A549 (cell line): ENCODE measurements around the gene SSX2IP. TPM values are rescaled to one million over a fixed set of nuclear protein-coding genes. Genes with fewer than 3 reads are reported as not detected.

Experiments used
- ATAC-seq, 2 experiments: fragments of 200-7000 bp in 1 of 2; fragments of >200 bp in 1 of 2; cut with Nextera tagmentation in 1 of 2; cut with Tn5 transposase in 1 of 2; 3 replicates each; pipeline versions ENCODE4 v1.8.0 to v1.9.1; 2018 to 2020; ENCODE audit warnings: mild to moderate bottlenecking in 1 of 2, moderate library complexity in 1 of 2
- CTCF ChIA-PET: fragments of 300-600 bp; sonication (Branson Sonifier 250); formaldehyde crosslinking; extraction: SDS; loops from one replicate; lab custom pipeline; 2021; ENCODE audit warnings: antibody characterized with exemption, inconsistent platforms; lab: Yijun Ruan, JAX
- POLR2A ChIA-PET: fragments of 350-600 bp; formaldehyde crosslinking; extraction: SDS; loops from one replicate; lab custom pipeline; 2021; ENCODE audit warnings: antibody characterized with exemption, inconsistent platforms; lab: Yijun Ruan, JAX
- DNase-seq, 2 experiments: peaks; one replicate each; pipeline versions ENCODE4 v3.0.0 to v3.0.0-alpha.2; 2011 to 2016; ENCODE audit warnings: low read depth in 1 of 2, low spot score in 1 of 2
- FAIRE-seq: peaks from 2 replicates; lab custom pipeline; 2011; peaks lifted over from hg19 to GRCh38; lab: Jason Lieb, UNC
- H3K27ac ChIP-seq, 2 experiments: fragments of >200 bp; sonication (Bioruptor Twin); formaldehyde crosslinking; 3 replicates each; pipeline ENCODE4 v1.5.1; 2016 to 2017
- H3K4me1 ChIP-seq: fragments of >200 bp; sonication (Bioruptor Twin); formaldehyde crosslinking; 3 replicates; pipeline ENCODE4 v1.6.1; 2016
- H3K4me2 ChIP-seq: fragments of >200 bp; sonication (Bioruptor Twin); formaldehyde crosslinking; 3 replicates; pipeline ENCODE4 v1.6.1; 2016
- H3K4me3 ChIP-seq: fragments of >200 bp; sonication (Bioruptor Twin); formaldehyde crosslinking; 3 replicates; pipeline ENCODE4 v1.5.1; 2016
- H3K9me3 ChIP-seq: fragments of >200 bp; sonication (Bioruptor Twin); formaldehyde crosslinking; 3 replicates; pipeline ENCODE4 v1.6.1; 2016
- BHLHE40 ChIP-seq: IDR thresholded peaks from 2 replicates; pipeline ENCODE4 v1.6.1; 2012; ENCODE audit warnings: low read depth, low read length, inconsistent platforms
- CBX2 ChIP-seq: fragments of 200-600 bp; sonication (generic); IDR thresholded peaks from 2 replicates; pipeline ENCODE4 v1.6.1; 2016; ENCODE audit warnings: low read depth, mild to moderate bottlenecking, borderline replicate concordance
- CBX8 ChIP-seq: fragments of 200-600 bp; sonication (generic); IDR thresholded peaks from 2 replicates; pipeline ENCODE4 v1.6.1; 2016
- CEBPB ChIP-seq, 2 experiments: fragments of >200 bp in 1 of 2; sonication (Bioruptor Twin) in 1 of 2; formaldehyde crosslinking in 1 of 2; IDR thresholded peaks; 2 replicates each; pipeline ENCODE4 v1.6.1; 2012 to 2016
- CHD2 ChIP-seq: fragments of 150-350 bp; IDR thresholded peaks from 2 replicates; pipeline ENCODE4 v1.6.1; 2014; ENCODE audit warnings: low read length; ENCODE audit not compliant: partially characterized antibody
- EHMT2 ChIP-seq: fragments of 200-600 bp; sonication (generic); IDR thresholded peaks from 2 replicates; pipeline ENCODE4 v1.6.1; 2016; ENCODE audit warnings: antibody characterized with exemption, low read depth, mild to moderate bottlenecking, moderate library complexity
- FOSL2 ChIP-seq, 2 experiments: fragments of 450-650 bp in 1 of 2; fragments of >200 bp in 1 of 2; sonication (Bioruptor Twin) in 1 of 2; formaldehyde crosslinking; IDR thresholded peaks; 2 replicates each; pipeline versions ENCODE4 v1.5.0 to v1.6.1; 2016 to 2020; ENCODE audit warnings: mild to moderate bottlenecking in 1 of 2, moderate library complexity in 1 of 2
- GATA3 ChIP-seq: IDR thresholded peaks from 2 replicates; pipeline ENCODE4 v1.6.1; 2012; ENCODE audit warnings: borderline replicate concordance
- HDAC2 ChIP-seq: fragments of 200-600 bp; sonication (generic); IDR thresholded peaks from 2 replicates; pipeline ENCODE4 v1.6.1; 2016
- HEYL ChIP-seq: fragments of 250-450 bp; sonication (Bioruptor Pico); IDR thresholded peaks from 2 replicates; pipeline ENCODE4 v1.8.0; 2021; ENCODE audit warnings: mild to moderate bottlenecking, moderate library complexity
- JUNB ChIP-seq: fragments of >200 bp; sonication (Bioruptor Twin); formaldehyde crosslinking; IDR thresholded peaks from 2 replicates; pipeline ENCODE4 v1.6.1; 2016
- KDM1A ChIP-seq: fragments of 200-600 bp; sonication (generic); IDR thresholded peaks from 2 replicates; pipeline ENCODE4 v1.6.1; 2016; ENCODE audit warnings: low read depth, mild to moderate bottlenecking
- KDM5A ChIP-seq: fragments of 200-600 bp; sonication (generic); IDR thresholded peaks from 2 replicates; pipeline ENCODE4 v1.6.1; 2016; ENCODE audit warnings: antibody characterized with exemption, mild to moderate bottlenecking
- MAFK ChIP-seq: fragments of 450-650 bp; IDR thresholded peaks from 2 replicates; pipeline ENCODE4 v1.6.1; 2014; ENCODE audit not compliant: partially characterized antibody
- NFE2L2 ChIP-seq: fragments of 150-350 bp; conservative IDR thresholded peaks from 2 replicates; pipeline ENCODE4 v1.6.1; 2014; ENCODE audit warnings: low read length
- NR3C1 ChIP-seq: fragments of >200 bp; sonication (Bioruptor Twin); formaldehyde crosslinking; IDR thresholded peaks from 3 replicates; pipeline ENCODE4 v1.6.1; 2017
- RFX5 ChIP-seq: fragments of 450-650 bp; IDR thresholded peaks from 2 replicates; pipeline ENCODE4 v1.7.1; 2014; ENCODE audit warnings: antibody characterized with exemption, mild to moderate bottlenecking, moderate library complexity
- SREBF2 ChIP-seq: fragments of 450-650 bp; IDR thresholded peaks from 2 replicates; pipeline ENCODE4 v1.6.1; 2014; ENCODE audit warnings: mild to moderate bottlenecking, moderate library complexity
- TP53 ChIP-seq: fragments of 250-450 bp; sonication (Bioruptor Pico); IDR thresholded peaks from 2 replicates; pipeline ENCODE4 v1.5.0; 2021; ENCODE audit warnings: mild to moderate bottlenecking, moderate library complexity
- ZSCAN20 ChIP-seq: fragments of 250-450 bp; sonication (Bioruptor Pico); IDR thresholded peaks from 2 replicates; pipeline ENCODE4 v1.8.0; 2022; ENCODE audit warnings: mild to moderate bottlenecking, moderate library complexity
- WGBS: methylation state at CpG from one replicate; pipeline ENCODE4 v1.1.6; 2017; ENCODE audit errors: missing lambda C conversion rate; 5-methylcytosine and 5-hydroxymethylcytosine counted together
- polyA plus RNA-seq, 4 experiments: library from polyadenylated mRNA; depleted of rRNA in 3 of 4; stranded (reverse); fragments of >200 nt; fragmentation: RNase III in 1 of 4; extraction: RNeasy Plus Mini Kit Qiagen cat#74134 plus additional on column Dnase treatment in 1 of 4; gene quantifications; 2 replicates in 3 of 4; 3 replicates in 1 of 4; pipeline ENCODE4 v1.2.3, GENCODE V29; 2011 to 2017
- TF ChIP-seq, protein P1 (sequence below): fragments of 450-650 bp; IDR thresholded peaks from 2 replicates; pipeline ENCODE4 v1.6.1; 2014; ENCODE audit warnings: antibody characterized with exemption
- TF ChIP-seq, protein P2 (sequence below): IDR thresholded peaks from 2 replicates; pipeline ENCODE4 v1.6.1; 2012
- TF ChIP-seq, protein P3 (sequence below): fragments of 150-350 bp; IDR thresholded peaks from 2 replicates; pipeline ENCODE4 v1.6.1; 2014; ENCODE audit warnings: low read depth, mild to moderate bottlenecking, low read length
- TF ChIP-seq, protein P4 (sequence below): fragments of 250-450 bp; sonication (Bioruptor Pico); IDR thresholded peaks from 2 replicates; pipeline ENCODE4 v1.5.0; 2021; ENCODE audit warnings: mild to moderate bottlenecking, moderate library complexity, borderline replicate concordance

SSX2IP gene
- polyA plus RNA-seq, 2 of the 4 experiments (the other 2 are of a cell fraction) = 15.2 to 20.6 TPM

DNA sequence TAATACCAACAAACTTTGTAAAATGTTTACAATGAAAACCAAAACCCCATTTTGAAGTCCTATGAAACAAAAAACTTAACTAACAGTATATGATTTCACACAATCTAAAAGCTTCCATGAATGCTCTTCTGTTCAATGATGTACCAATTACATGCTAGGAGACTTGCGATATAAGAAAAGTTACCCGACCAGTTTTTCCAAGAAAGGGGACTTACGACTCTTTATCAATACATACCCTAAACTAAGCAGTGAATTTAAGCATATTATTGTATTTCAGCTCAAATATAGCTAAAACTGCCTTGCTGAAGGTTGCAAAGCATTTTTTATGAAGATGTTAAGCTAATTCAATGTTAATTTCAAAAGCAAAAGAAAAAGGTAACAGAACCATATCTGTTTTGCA lies 15.6 kb downstream of the SSX2IP start:
- DNase-seq = no peak
- ATAC-seq = no peak
- CTCF ChIA-PET = interaction anchor here (0.5 to 1.2 kb wide), 2 partner anchors 79 to 334 kb away, joined by 3 to 4 read pairs; no protein-coding TSS in a partner anchor
- no peak for FAIRE-seq
- POLR2A ChIA-PET = no interaction called here
- TF ChIP-seq JUNB = no peak
- TF ChIP-seq MAFK = no peak
- TF ChIP-seq EHMT2 = no peak
- TF ChIP-seq, protein P1, sequence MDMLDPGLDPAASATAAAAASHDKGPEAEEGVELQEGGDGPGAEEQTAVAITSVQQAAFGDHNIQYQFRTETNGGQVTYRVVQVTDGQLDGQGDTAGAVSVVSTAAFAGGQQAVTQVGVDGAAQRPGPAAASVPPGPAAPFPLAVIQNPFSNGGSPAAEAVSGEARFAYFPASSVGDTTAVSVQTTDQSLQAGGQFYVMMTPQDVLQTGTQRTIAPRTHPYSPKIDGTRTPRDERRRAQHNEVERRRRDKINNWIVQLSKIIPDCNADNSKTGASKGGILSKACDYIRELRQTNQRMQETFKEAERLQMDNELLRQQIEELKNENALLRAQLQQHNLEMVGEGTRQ = no peak
- TF ChIP-seq FOSL2 (IDR thresholded peaks at IDR 0.05) = no peak
- TF ChIP-seq FOSL2 (CRISPR knock-in tag; IDR thresholded peaks at IDR 0.05) = no peak
- no peak for TF ChIP-seq CBX2
- no peak for TF ChIP-seq RFX5
- no peak for TF ChIP-seq KDM1A
- TF ChIP-seq, protein P2, sequence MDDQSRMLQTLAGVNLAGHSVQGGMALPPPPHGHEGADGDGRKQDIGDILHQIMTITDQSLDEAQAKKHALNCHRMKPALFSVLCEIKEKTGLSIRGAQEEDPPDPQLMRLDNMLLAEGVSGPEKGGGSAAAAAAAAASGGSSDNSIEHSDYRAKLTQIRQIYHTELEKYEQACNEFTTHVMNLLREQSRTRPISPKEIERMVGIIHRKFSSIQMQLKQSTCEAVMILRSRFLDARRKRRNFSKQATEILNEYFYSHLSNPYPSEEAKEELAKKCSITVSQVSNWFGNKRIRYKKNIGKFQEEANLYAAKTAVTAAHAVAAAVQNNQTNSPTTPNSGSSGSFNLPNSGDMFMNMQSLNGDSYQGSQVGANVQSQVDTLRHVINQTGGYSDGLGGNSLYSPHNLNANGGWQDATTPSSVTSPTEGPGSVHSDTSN = no peak
- no peak for TF ChIP-seq HDAC2
- TF ChIP-seq, protein P3, sequence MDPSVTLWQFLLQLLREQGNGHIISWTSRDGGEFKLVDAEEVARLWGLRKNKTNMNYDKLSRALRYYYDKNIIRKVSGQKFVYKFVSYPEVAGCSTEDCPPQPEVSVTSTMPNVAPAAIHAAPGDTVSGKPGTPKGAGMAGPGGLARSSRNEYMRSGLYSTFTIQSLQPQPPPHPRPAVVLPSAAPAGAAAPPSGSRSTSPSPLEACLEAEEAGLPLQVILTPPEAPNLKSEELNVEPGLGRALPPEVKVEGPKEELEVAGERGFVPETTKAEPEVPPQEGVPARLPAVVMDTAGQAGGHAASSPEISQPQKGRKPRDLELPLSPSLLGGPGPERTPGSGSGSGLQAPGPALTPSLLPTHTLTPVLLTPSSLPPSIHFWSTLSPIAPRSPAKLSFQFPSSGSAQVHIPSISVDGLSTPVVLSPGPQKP = no peak
- TF ChIP-seq BHLHE40 = no peak
- no peak for TF ChIP-seq CBX8
- TF ChIP-seq ZSCAN20 = no peak
- TF ChIP-seq TP53 (CRISPR knock-in tag) = no peak
- no peak for TF ChIP-seq CHD2
- TF ChIP-seq, all 56 proteins: peak for 0
- no peak overlapping the region for H3K4me2 ChIP-seq
- no peak overlapping the region for H3K27ac ChIP-seq
- H3K9me3 ChIP-seq = no peaks in the 10 kb centered on the region
- H3K4me1 ChIP-seq = no peaks in the 10 kb centered on the region
- 61% methylated on average over 3 of the region's 3 CpGs for WGBS
- H3K4me3 ChIP-seq = no peak overlapping the region

DNA sequence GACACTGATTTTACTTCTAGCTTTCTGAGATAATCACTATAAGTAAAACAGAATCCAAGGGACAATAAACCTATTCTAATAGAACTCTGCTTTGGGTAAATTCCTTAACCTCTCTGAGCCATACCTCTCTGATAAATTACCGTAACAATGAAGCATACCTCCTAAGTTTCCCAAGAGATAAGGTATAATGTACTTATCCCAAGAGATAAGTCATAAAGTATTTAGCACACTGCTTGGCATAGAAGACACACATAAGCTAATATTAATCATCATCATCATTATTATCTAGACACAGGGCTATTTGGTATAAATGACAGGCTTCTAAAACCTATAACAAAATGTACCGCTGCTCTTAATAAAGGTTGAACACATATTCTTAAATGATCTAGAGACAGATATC lies 16.2 kb downstream of the SSX2IP start:
- H3K4me1 ChIP-seq = no peaks in the 10 kb centered on the region
- H3K4me2 ChIP-seq = no peak overlapping the region
- ATAC-seq (no peak), FAIRE-seq (no peak), DNase-seq (no peak)
- TF ChIP-seq JUNB (no peak), CBX8 (no peak), GATA3 (no peak), HEYL (CRISPR knock-in tag) (no peak), FOSL2 (IDR thresholded peaks at IDR 0.05) (no peak), FOSL2 (CRISPR knock-in tag; IDR thresholded peaks at IDR 0.05) (no peak), SREBF2 (no peak), EHMT2 (no peak), NFE2L2 (no peak), HDAC2 (no peak), KDM5A (no peak), CEBPB (IDR thresholded peaks at IDR 0.05) (no peak), RFX5 (no peak), NR3C1 (no peak)
- TF ChIP-seq, protein P1 = no peak
- TF ChIP-seq, protein P4, sequence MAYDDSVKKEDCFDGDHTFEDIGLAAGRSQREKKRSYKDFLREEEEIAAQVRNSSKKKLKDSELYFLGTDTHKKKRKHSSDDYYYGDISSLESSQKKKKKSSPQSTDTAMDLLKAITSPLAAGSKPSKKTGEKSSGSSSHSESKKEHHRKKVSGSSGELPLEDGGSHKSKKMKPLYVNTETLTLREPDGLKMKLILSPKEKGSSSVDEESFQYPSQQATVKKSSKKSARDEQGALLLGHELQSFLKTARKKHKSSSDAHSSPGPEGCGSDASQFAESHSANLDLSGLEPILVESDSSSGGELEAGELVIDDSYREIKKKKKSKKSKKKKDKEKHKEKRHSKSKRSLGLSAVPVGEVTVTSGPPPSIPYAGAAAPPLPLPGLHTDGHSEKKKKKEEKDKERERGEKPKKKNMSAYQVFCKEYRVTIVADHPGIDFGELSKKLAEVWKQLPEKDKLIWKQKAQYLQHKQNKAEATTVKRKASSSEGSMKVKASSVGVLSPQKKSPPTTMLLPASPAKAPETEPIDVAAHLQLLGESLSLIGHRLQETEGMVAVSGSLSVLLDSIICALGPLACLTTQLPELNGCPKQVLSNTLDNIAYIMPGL (CRISPR knock-in tag) = no peak
- TF ChIP-seq, protein P2 = no peak
- TF ChIP-seq, protein P3 = no peak
- CTCF ChIA-PET = interaction anchor here (1.2 kb wide), 1 partner anchor 80 kb away, joined by 4 read pairs; no protein-coding TSS in a partner anchor
- no peak overlapping the region for H3K4me3 ChIP-seq
- POLR2A ChIA-PET = no interaction called here
- H3K9me3 ChIP-seq = no peaks in the 10 kb centered on the region
- H3K27ac ChIP-seq = no peak overlapping the region
- 98% methylated on average over 2 of the region's 2 CpGs for WGBS
